Endothelial cell of umbilical vein (primary cell): ENCODE measurements around the gene LAMB2. TPM values are rescaled to one million over a fixed set of nuclear protein-coding genes. Genes with fewer than 3 reads are reported as not detected.

Experiments used
- BruUV-seq: library from RNA; stranded (reverse); fragments of 400-500 nt; replicated peaks from 2 replicates; lab custom pipeline; 2021; lab: Mats Ljungman, UMichigan
- CTCF ChIA-PET: fragments of 300-600, 350-600 bp; sonication (Branson Sonifier 250); formaldehyde crosslinking; loops from one replicate; lab custom pipeline; 2021; ENCODE audit warnings: antibody characterized with exemption, inconsistent platforms; lab: Charles Lee
- POLR2A ChIA-PET: fragments of 300-600, 350-600 bp; sonication (Branson Sonifier 250); formaldehyde crosslinking; loops from one replicate; lab custom pipeline; 2021; ENCODE audit warnings: antibody characterized with exemption, inconsistent platforms; lab: Charles Lee
- DNase-seq: peaks from one replicate; pipeline ENCODE4 v3.0.0-alpha.2; 2011; ENCODE audit warnings: low read depth, low spot score
- FAIRE-seq: peaks from 2 replicates; lab custom pipeline; 2011; peaks lifted over from hg19 to GRCh38; lab: Jason Lieb, UNC
- H2AFZ ChIP-seq: 2 replicates; pipeline ENCODE4 v1.6.0; 2012; ENCODE audit warnings: low read depth, low read length, control low read depth, inconsistent platforms
- H3K27ac ChIP-seq: 2 replicates; pipeline ENCODE4 v1.5.1; 2011; ENCODE audit warnings: low read depth, mild to moderate bottlenecking, control low read depth, low read length, moderate library complexity; ENCODE audit not compliant: insufficient read depth
- H3K27me3 ChIP-seq, 2 experiments: 2 replicates each; pipeline versions ENCODE4 v1.6.0 to v1.6.1; 2011; ENCODE audit warnings: low read length in 2 of 2, mixed read lengths in 1 of 2; ENCODE audit not compliant: control insufficient read depth in 2 of 2, insufficient read depth in 2 of 2
- H3K36me3 ChIP-seq, 2 experiments: 2 replicates in 1 of 2; 3 replicates in 1 of 2; pipeline ENCODE4 v1.5.1; 2011; ENCODE audit warnings: low read length in 2 of 2, mild to moderate bottlenecking in 1 of 2, moderate library complexity in 1 of 2; ENCODE audit not compliant: control insufficient read depth in 2 of 2, insufficient read depth in 2 of 2; ENCODE audit errors: extremely low read depth in 1 of 2
- H3K4me1 ChIP-seq: 3 replicates; pipeline ENCODE4 v1.5.1; 2011; ENCODE audit warnings: mild to moderate bottlenecking, low read length; ENCODE audit not compliant: control insufficient read depth, insufficient read depth; ENCODE audit errors: extremely low read depth
- H3K4me2 ChIP-seq: 2 replicates; pipeline ENCODE4 v1.6.1; 2011; ENCODE audit warnings: low read length, control low read depth, mixed read lengths; ENCODE audit not compliant: insufficient read depth
- H3K4me3 ChIP-seq, 3 experiments: fragments of 200-600 bp in 1 of 3; sonication (generic), shearing (Covaris generic) in 1 of 3; replicated peaks in 1 of 3; 2 replicates each; pipeline ENCODE4 v1.5.1; 2011 to 2016; ENCODE audit warnings: control low read depth in 3 of 3, low read length in 3 of 3, mild to moderate bottlenecking in 2 of 3, inconsistent platforms in 1 of 3, low read depth in 1 of 3, moderate library complexity in 1 of 3; ENCODE audit not compliant: insufficient read depth in 1 of 3
- H3K79me2 ChIP-seq: 2 replicates; pipeline ENCODE4 v1.6.0; 2012; ENCODE audit warnings: low read length, inconsistent platforms; ENCODE audit not compliant: control insufficient read depth, insufficient read depth
- H3K9ac ChIP-seq: replicated peaks from 2 replicates; pipeline ENCODE3; 2011; ENCODE audit warnings: low read length, control low read depth; ENCODE audit not compliant: insufficient read depth; ENCODE audit errors: extremely low read depth
- H3K9me1 ChIP-seq: replicated peaks from 3 replicates; pipeline ENCODE4 v1.6.0; 2011; ENCODE audit warnings: mild to moderate bottlenecking, low read length; ENCODE audit not compliant: control insufficient read depth, insufficient read depth; ENCODE audit errors: extremely low read depth
- H3K9me3 ChIP-seq: replicated peaks from 2 replicates; pipeline ENCODE4 v1.5.1; 2012; ENCODE audit warnings: low read length, inconsistent platforms; ENCODE audit not compliant: control insufficient read depth, insufficient read depth
- H4K20me1 ChIP-seq: replicated peaks from 2 replicates; pipeline ENCODE3; 2011; ENCODE audit warnings: mild to moderate bottlenecking, low read length; ENCODE audit not compliant: control insufficient read depth, insufficient read depth; ENCODE audit errors: extremely low read depth
- EZH2 ChIP-seq: IDR thresholded peaks from 2 replicates; pipeline ENCODE4 v1.6.1; 2012; ENCODE audit warnings: borderline replicate concordance, low read depth, mild to moderate bottlenecking, moderate library complexity, low read length, inconsistent platforms; ENCODE audit not compliant: severe bottlenecking
- GATA2 ChIP-seq: IDR thresholded peaks from 2 replicates; pipeline ENCODE4 v1.7.0; 2011; ENCODE audit warnings: low read depth, mild to moderate bottlenecking, moderate library complexity, mixed read lengths, low read length; ENCODE audit not compliant: insufficient read length, insufficient read depth
- JUN ChIP-seq: IDR thresholded peaks from 2 replicates; pipeline ENCODE4 v1.6.1; 2011; ENCODE audit warnings: borderline replicate concordance, low read depth; ENCODE audit not compliant: insufficient read length, insufficient read depth
- MYC ChIP-seq: IDR thresholded peaks from one replicate; pipeline ENCODE4 v1.6.1; 2011; ENCODE audit warnings: mild to moderate bottlenecking, low read depth, low read length
- POLR2A ChIP-seq: IDR thresholded peaks from 2 replicates; pipeline ENCODE4 v1.6.1; 2012; ENCODE audit warnings: low read depth, mild to moderate bottlenecking, control low read depth, low read length
- POLR2AphosphoS5 ChIP-seq: IDR thresholded peaks from 2 replicates; pipeline ENCODE4 v1.6.1; 2012; ENCODE audit warnings: low read depth, mild to moderate bottlenecking, control low read depth, low read length, moderate library complexity; ENCODE audit not compliant: insufficient read depth
- dilution Hi-C: fragments of 300-500 bp; cut with MboI; formaldehyde crosslinking; loops from one replicate; pipeline ENCODE4 v1.15.0; 2019; ENCODE audit warnings: low sequenced_read_pairs; ENCODE audit not compliant: extremely low pct_ligation_motif_present
- intact Hi-C: fragments of 100-400 bp; cut with micrococcal nuclease; formaldehyde crosslinking; loops from one replicate; pipeline ENCODE4 v1.10.0; 2022
- polyA plus RNA-seq, 4 experiments: library from polyadenylated mRNA; depleted of rRNA in 3 of 4; stranded (reverse) in 3 of 4; unstranded in 1 of 4; fragments of >200 nt; gene quantifications; 2 replicates each; pipeline versions ENCODE4 v1.2.1 to v1.2.3, GENCODE V29; 2011 to 2012; ENCODE audit warnings: missing spikeins in 1 of 4
- total RNA-seq: library from RNA; stranded (reverse); gene quantifications from 2 replicates; pipeline ENCODE4 v1.2.3, GENCODE V29; 2021
- TF ChIP-seq, protein P1 (sequence below): IDR thresholded peaks from 2 replicates; pipeline ENCODE4 v1.6.1; 2011; ENCODE audit not compliant: insufficient read depth, insufficient read length
- TF ChIP-seq, protein P2 (sequence below), 2 donors: IDR thresholded peaks; 1 replicate in 1 of 2; 2 replicates in 1 of 2; pipeline ENCODE4 v1.5.1; 2011; ENCODE audit warnings: low read length in 2 of 2, mild to moderate bottlenecking in 2 of 2, moderate library complexity in 2 of 2, control low read depth in 1 of 2, inconsistent platforms in 1 of 2, low read depth in 1 of 2; ENCODE audit not compliant: insufficient read depth in 1 of 2; ENCODE audit errors: extremely low read depth in 1 of 2

LAMB2 gene
- total and polyA plus RNA-seq, 2 donors (not counting 3 experiments of a cell fraction or from before 2014, with no cell fraction given): 423 to 764 TPM

DNA sequence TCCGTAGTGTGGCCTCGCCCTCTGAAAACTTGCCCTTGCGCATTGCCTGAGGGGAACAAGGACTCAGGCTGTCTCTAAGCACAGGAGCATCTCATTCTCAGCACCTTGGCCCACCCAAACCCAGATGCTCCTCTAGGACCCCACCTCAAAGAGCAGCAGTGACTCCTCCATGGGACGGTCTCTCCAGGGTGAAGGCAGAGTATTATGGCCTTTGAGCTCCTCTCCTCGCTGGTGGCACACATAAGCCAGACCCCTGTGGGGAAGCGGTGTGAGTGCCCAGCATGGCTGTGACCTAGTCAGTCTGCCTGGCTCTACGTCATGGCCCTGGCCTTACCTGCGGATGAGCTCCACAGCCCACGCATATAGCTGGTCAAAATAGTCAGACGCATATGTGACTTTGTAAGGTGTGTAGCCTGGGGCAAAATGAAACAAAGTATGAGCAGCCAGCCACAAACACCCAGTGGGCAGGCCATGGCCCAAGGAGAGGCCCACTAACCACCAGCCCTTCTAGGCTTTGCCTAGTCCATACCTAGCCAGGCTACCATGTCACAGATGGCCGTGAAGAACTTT lies 32.7 kb downstream of the LAMB2 start:
- no TSS peak for BruUV-seq
- Histone ChIP-seq H3K36me3 (peaks cover 12 to 48% of the 10 kb centered on the region in 2 experiments), H3K9ac (no peak overlapping the region), H3K9me1 (no peaks in the 10 kb centered on the region), H2AFZ (no peak overlapping the region), H3K27ac (no peak overlapping the region), H3K4me2 (no peak overlapping the region), H3K4me3 (no peak overlapping the region), H4K20me1 (no peaks in the 10 kb centered on the region), H3K9me3 (no peaks in the 10 kb centered on the region), H3K79me2 (peaks cover 8% of the 10 kb centered on the region), H3K4me1 (peaks cover 8% of the 10 kb centered on the region), H3K27me3 (no peaks in the 10 kb centered on the region)
- TF ChIP-seq, protein P1, sequence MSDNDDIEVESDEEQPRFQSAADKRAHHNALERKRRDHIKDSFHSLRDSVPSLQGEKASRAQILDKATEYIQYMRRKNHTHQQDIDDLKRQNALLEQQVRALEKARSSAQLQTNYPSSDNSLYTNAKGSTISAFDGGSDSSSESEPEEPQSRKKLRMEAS: no peak
- TF ChIP-seq, protein P2, sequence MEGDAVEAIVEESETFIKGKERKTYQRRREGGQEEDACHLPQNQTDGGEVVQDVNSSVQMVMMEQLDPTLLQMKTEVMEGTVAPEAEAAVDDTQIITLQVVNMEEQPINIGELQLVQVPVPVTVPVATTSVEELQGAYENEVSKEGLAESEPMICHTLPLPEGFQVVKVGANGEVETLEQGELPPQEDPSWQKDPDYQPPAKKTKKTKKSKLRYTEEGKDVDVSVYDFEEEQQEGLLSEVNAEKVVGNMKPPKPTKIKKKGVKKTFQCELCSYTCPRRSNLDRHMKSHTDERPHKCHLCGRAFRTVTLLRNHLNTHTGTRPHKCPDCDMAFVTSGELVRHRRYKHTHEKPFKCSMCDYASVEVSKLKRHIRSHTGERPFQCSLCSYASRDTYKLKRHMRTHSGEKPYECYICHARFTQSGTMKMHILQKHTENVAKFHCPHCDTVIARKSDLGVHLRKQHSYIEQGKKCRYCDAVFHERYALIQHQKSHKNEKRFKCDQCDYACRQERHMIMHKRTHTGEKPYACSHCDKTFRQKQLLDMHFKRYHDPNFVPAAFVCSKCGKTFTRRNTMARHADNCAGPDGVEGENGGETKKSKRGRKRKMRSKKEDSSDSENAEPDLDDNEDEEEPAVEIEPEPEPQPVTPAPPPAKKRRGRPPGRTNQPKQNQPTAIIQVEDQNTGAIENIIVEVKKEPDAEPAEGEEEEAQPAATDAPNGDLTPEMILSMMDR (IDR thresholded peaks at IDR 0.05; ENCODE audit: extremely low read depth in 1 of 2, insufficient read depth in 1 of 2, low read depth in 1 of 2, low read length in 2 of 2): no peak
- no peak for TF ChIP-seq MYC
- no peak for FAIRE-seq
- dilution Hi-C loops (no loop called here), intact Hi-C loops (no loop called here)
- DNase-seq: no peak
- ChIA-PET CTCF (no interaction called here), POLR2A (no interaction called here)

DNA sequence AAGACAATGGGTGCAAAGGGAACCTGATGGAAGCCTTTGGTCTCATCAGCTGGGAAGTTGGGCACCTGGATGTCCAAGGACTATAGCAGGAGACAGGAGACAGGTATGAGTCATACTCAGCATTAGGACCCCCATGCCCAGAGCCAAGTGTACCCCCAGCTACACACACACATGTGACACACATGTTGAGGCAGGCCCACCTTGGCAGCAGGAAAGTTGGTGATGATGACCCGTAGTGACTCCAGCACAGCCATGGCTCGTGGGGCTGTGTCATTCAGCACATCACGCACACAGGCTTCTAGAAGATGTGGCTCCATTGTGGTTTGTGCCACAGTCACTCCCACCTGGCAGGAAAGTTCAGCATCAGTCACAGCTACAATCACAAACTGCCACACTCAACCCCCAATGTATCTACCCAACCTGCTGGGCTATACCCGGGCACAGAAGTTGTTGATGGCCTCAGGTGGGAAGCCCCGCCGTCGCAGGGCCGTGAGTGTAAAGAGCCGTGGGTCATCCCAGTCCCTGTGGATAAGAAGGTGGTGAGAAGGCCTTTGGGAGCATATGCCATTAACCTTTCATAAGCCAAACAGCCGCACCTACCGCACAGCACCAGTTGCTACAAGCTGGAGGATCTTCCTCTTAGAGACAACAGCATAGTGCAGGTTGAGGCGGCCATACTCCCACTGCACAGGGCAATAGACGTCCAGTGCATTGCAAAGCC lies 33.8 kb downstream of the LAMB2 start:
- POLR2A ChIA-PET: no interaction called here
- peaks cover 12 to 48% of the 10 kb centered on the region in 2 experiments for H3K36me3 ChIP-seq
- dilution Hi-C loops: no loop called here

More for the DNA sequence above, 33.8 kb downstream of the LAMB2 start:
- Histone ChIP-seq H3K9me1 (no peaks in the 10 kb centered on the region), H3K4me1 (peaks cover 9% of the 10 kb centered on the region), H2AFZ (no peak overlapping the region), H3K4me3 (no peak overlapping the region), H3K9me3 (no peaks in the 10 kb centered on the region), H3K27me3 (no peaks in the 10 kb centered on the region), H3K9ac (no peak overlapping the region), H3K4me2 (no peak overlapping the region), H3K79me2 (peaks cover 6% of the 10 kb centered on the region), H4K20me1 (no peaks in the 10 kb centered on the region), H3K27ac (no peak overlapping the region)
- CTCF ChIA-PET: no interaction called here
- no peak for TF ChIP-seq MYC
- TF ChIP-seq, protein P2 (IDR thresholded peaks at IDR 0.05; ENCODE audit: extremely low read depth in 1 of 2, insufficient read depth in 1 of 2, low read depth in 1 of 2, low read length in 2 of 2): no peak
- TF ChIP-seq POLR2A: no peak
- TF ChIP-seq JUN: no peak
- no peak for TF ChIP-seq POLR2AphosphoS5
- no peak for TF ChIP-seq GATA2
- no peak for TF ChIP-seq EZH2
- FAIRE-seq (no peak), DNase-seq (no peak)
- intact Hi-C loops: no loop called here
- BruUV-seq: TSS peak; percentile 8
